Endodermal cell (in vitro differentiated cells): Measurements from ENCODE around the gene ACACA. TPM values are rescaled to one million over a fixed set of nuclear protein-coding genes. Genes with fewer than 3 reads are reported as not detected.
"Not testable (repeated sequence)": the region's sequence is repeated elsewhere in the genome, so short reads cannot be mapped to it uniquely, and the experiment has no call there.

ENCODE experiments used
- DNase-seq: peaks from one replicate; pipeline ENCODE4 v3.0.0-alpha.2; 2017
- H3K27ac ChIP-seq: 2 replicates; pipeline ENCODE4 v1.5.1; 2013; ENCODE audit warnings: mild to moderate bottlenecking, low read depth, low read length, moderate library complexity
- H3K27me3 ChIP-seq: 2 replicates; pipeline ENCODE4 v1.6.1; 2013; ENCODE audit warnings: mild to moderate bottlenecking, low read length, moderate library complexity; ENCODE audit not compliant: insufficient read depth, control insufficient read depth, poor library complexity, severe bottlenecking
- H3K36me3 ChIP-seq: 2 replicates; pipeline ENCODE4 v1.7.0; 2013; ENCODE audit warnings: mild to moderate bottlenecking, low read length, moderate library complexity; ENCODE audit not compliant: control insufficient read depth, insufficient read depth
- H3K4me1 ChIP-seq: one replicate; pipeline ENCODE4 v1.7.0; 2013; ENCODE audit warnings: low read length; ENCODE audit not compliant: control insufficient read depth, insufficient read depth
- H3K4me3 ChIP-seq: 2 replicates; pipeline ENCODE4 v1.5.1; 2013; ENCODE audit warnings: mild to moderate bottlenecking, low read length, moderate library complexity
- H3K9ac ChIP-seq: 2 replicates; pipeline ENCODE4 v1.6.1; 2013; ENCODE audit warnings: mild to moderate bottlenecking, low read length, moderate library complexity; ENCODE audit not compliant: poor library complexity, severe bottlenecking; ENCODE audit errors: extremely low read depth
- H3K9me3 ChIP-seq: 2 replicates; pipeline ENCODE4 v1.6.1; 2013; ENCODE audit warnings: mild to moderate bottlenecking, low read length, moderate library complexity; ENCODE audit not compliant: control insufficient read depth
- H3K27ac Mint-ChIP-seq: 2 replicates; pipeline ENCODE4 v1.8.0; 2020; ENCODE audit warnings: mixed read lengths
- H3K27me3 Mint-ChIP-seq: 2 replicates; pipeline ENCODE4 v1.8.0; 2021; ENCODE audit warnings: mild to moderate bottlenecking, mixed read lengths; ENCODE audit not compliant: insufficient read depth
- H3K36me3 Mint-ChIP-seq: 2 replicates; pipeline ENCODE4 v1.8.0; 2020; ENCODE audit warnings: low read depth, mixed read lengths
- H3K4me1 Mint-ChIP-seq: 2 replicates; pipeline ENCODE4 v1.8.0; 2020; ENCODE audit warnings: mixed read lengths
- H3K4me3 Mint-ChIP-seq: 2 replicates; pipeline ENCODE4 v1.8.0; 2020; ENCODE audit warnings: mild to moderate bottlenecking, moderate library complexity, mixed read lengths
- H3K9me3 Mint-ChIP-seq: 2 replicates; pipeline ENCODE4 v1.8.0; 2020; ENCODE audit warnings: mild to moderate bottlenecking, mixed read lengths
- CTCF ChIP-seq: fragments of 200-600 bp; sonication (generic); conservative IDR thresholded peaks from 2 replicates; pipeline ENCODE4 v1.5.0; 2021; ENCODE audit warnings: antibody characterized with exemption, mild to moderate bottlenecking
- WGBS, 2 experiments: methylation state at CpG; one replicate each; pipeline versions ENCODE4 v1.1.5 to v1.1.7; 2013; ENCODE audit warnings: missing lambda C conversion rate in 2 of 2, mixed read lengths in 1 of 2; ENCODE audit not compliant: insufficient coverage in 1 of 2, insufficient read length in 1 of 2; 5-methylcytosine and 5-hydroxymethylcytosine counted together
- total RNA-seq, 2 donors: library from RNA; stranded (reverse); fragmentation: NEBNext Ultra II Directional in 1 of 2; extraction: Animal tissue kit (Norgen Biotek cat#: 25700) in 1 of 2; gene quantifications; 2 replicates in 1 of 2; 3 replicates in 1 of 2; pipeline ENCODE4 v1.2.1, GENCODE V29; 2021

ACACA gene
- total RNA-seq, 2 donors from 2014 or later = 66.7 to 68.6 TPM

- Mint-ChIP-seq H3K27me3 (no peaks in the 10 kb centered on the region), H3K36me3 (peaks cover 20% of the 10 kb centered on the region), H3K4me1 (peaks cover 15% of the 10 kb centered on the region), H3K4me3 (peak overlapping the region; percentile 98), H3K27ac (peak overlapping the region; percentile 96), H3K9me3 (no peaks in the 10 kb centered on the region)
- DNase-seq = no peak
- Histone ChIP-seq H3K9ac (peak overlapping the region; percentile 68), H3K27me3 (no peaks in the 10 kb centered on the region), H3K4me1 (no peaks in the 10 kb centered on the region), H3K27ac (peak overlapping the region; percentile 74), H3K4me3 (peak overlapping the region; percentile 93), H3K36me3 (peaks cover 17% of the 10 kb centered on the region), H3K9me3 (no peaks in the 10 kb centered on the region)
- WGBS, 2 experiments = 2 to 4% methylated on average over 11 to 21 of the region's 21 CpGs
- TF ChIP-seq CTCF = no peak
Measured at GRCh38 chr17:37405955-37406634, 541 bp downstream of the ACACA start.

- peak overlapping the region; percentile 68 for H3K9ac ChIP-seq
- WGBS, 2 experiments = 80% methylated on average over 14 of the region's 14 CpGs; no CpG with 5 or more reads in 1 of the 2 experiments
- not testable (repeated sequence) for H3K27ac Mint-ChIP-seq
Measured at GRCh38 chr17:37405522-37405921, 1.1 kb downstream of the ACACA start.

GRCh38 chr17:37400505-37400904 lies 6.1 kb downstream of the ACACA start:
- Histone ChIP-seq H3K9ac (no peak overlapping the region), H3K36me3 (peaks cover 4% of the 10 kb centered on the region), H3K27ac (no peak overlapping the region), H3K9me3 (no peaks in the 10 kb centered on the region), H3K27me3 (no peaks in the 10 kb centered on the region), H3K4me1 (no peaks in the 10 kb centered on the region), H3K4me3 (no peak overlapping the region)
- Mint-ChIP-seq H3K27me3 (no peaks in the 10 kb centered on the region), H3K36me3 (peaks cover 6% of the 10 kb centered on the region), H3K9me3 (no peaks in the 10 kb centered on the region), H3K4me1 (peaks cover 8% of the 10 kb centered on the region), H3K4me3 (no peak overlapping the region), H3K27ac (no peak overlapping the region)
- DNase-seq = no peak
- no peak for TF ChIP-seq CTCF

More at GRCh38 chr17:37405522-37405921, 1.1 kb downstream of the ACACA start:
- not testable (repeated sequence) for H3K27ac ChIP-seq, H3K9me3 Mint-ChIP-seq, DNase-seq, H3K27me3 Mint-ChIP-seq, H3K9me3 ChIP-seq, H3K4me1 ChIP-seq, H3K27me3 ChIP-seq
- Mint-ChIP-seq H3K36me3 (peaks cover 14% of the 10 kb centered on the region), H3K4me3 (peak overlapping the region; percentile 98), H3K4me1 (peaks cover 15% of the 10 kb centered on the region)
- H3K36me3 ChIP-seq = peaks cover 12% of the 10 kb centered on the region
- peak overlapping the region; percentile 93 for H3K4me3 ChIP-seq
